ENCODE data around the gene ZG16. TPM values are rescaled to one million over a fixed set of nuclear protein-coding genes. Genes with fewer than 3 reads are reported as not detected.
A peak's percentile ranks its signal among the peaks of the same experiment; 100 is the strongest.

Gene ZG16
- polyA plus RNA-seq, 1 donor (not counting 4 experiments of a cell fraction or from before 2014, with no cell fraction given): not detected

DNA sequence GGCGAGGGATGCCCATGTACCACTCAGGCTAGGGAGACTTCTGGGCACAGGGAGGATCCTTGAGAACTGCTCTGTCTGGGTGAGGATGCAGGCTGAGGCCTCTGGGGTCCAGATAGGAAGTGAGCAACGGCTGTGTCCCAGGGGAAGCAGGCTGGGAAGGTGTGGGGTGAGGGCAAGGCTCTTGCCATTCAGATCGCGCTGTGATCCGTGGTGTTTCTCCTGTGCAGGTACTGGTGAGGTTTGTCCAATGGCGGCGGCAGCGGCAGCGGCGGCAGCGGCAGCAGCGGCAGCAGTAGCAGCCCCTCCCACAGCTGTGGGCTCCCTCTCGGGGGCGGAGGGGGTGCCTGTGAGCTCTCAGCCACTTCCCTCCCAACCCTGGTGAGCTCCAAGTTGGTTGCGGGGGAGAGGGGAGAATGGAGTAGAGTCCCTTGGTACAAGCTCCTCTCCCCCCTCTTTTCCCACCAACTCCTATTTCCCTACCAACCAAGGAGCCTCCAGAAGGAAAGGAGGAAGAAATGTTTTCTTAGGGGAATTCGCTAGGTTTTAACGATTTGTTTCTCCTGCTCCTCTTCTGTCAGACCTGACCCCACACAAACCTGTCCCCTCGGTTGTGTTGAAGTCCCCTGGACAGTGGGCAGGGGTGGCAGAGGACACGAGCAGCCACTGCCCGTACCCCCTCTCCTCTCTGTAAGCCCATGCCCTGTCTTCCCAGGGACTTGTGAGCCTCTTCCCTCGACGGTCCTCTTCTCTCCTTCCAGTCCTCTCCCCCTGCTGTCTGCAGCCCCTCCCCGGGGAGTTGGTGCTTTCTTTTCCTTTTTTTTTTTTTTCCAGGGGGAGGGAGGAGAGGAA is 32.0 kb downstream of the ZG16 start:
- H3K4me1 ChIP-seq (ENCODE audit: control insufficient read depth, extremely low read depth, insufficient read depth, low read length): peaks cover 30% of the 10 kb centered on the region
- H3K9me3 ChIP-seq (ENCODE audit: control insufficient read depth, low read depth, low read length): no peaks in the 10 kb centered on the region
- dilution Hi-C loops (cut with MboI; ENCODE audit: extremely low pct_ligation_motif_present, low sequenced_read_pairs): no loop called here
- peaks cover 22% of the 10 kb centered on the region for H3K79me2 ChIP-seq (ENCODE audit: control insufficient read depth, insufficient read depth, low read length)
- no peak for FAIRE-seq
- H3K27ac ChIP-seq (ENCODE audit: control insufficient read depth, insufficient read depth, low read length): no peak overlapping the region
- H3K27me3 ChIP-seq (ENCODE audit: control insufficient read depth, extremely low read depth, insufficient read depth, low read length): peaks cover 15% of the 10 kb centered on the region
- no peak for DNase-seq (ENCODE audit: low read depth, low spot score)
- no peak overlapping the region for H2AFZ ChIP-seq (ENCODE audit: control insufficient read depth, low read length)
- H3K4me2 ChIP-seq (ENCODE audit: control insufficient read depth, extremely low read depth, insufficient read depth, low read depth, low read length): no peak overlapping the region
- H3K4me3 ChIP-seq (ENCODE audit: control insufficient read depth in 2 of 3, extremely low read depth in 1 of 3, insufficient read depth in 2 of 3, low read depth in 1 of 3, low read length in 3 of 3): no peak overlapping the region
- TF ChIP-seq EZH2 (IDR thresholded peaks at IDR 0.05; ENCODE audit: low read length) (no peak), CTCF (optimal IDR thresholded peaks at IDR 0.05 in 1 of 3, IDR thresholded peaks at IDR 0.05 in 1 of 3, conservative IDR thresholded peaks at IDR 0.05 in 1 of 3; ENCODE audit: extremely low read depth in 1 of 3, insufficient read depth in 2 of 3, low read length in 3 of 3) (no peak)
- H4K20me1 ChIP-seq (ENCODE audit: control insufficient read depth, extremely low read depth, insufficient read depth, low read length): no peaks in the 10 kb centered on the region
- peak overlapping the region; percentile 47 for H3K9ac ChIP-seq (ENCODE audit: control insufficient read depth, extremely low read depth, insufficient read depth, low read length)
- H3K36me3 ChIP-seq (ENCODE audit: control insufficient read depth in 2 of 2, extremely low read depth in 1 of 2, insufficient read depth in 2 of 2, low read length in 2 of 2): peaks cover 5 to 9% of the 10 kb centered on the region in 2 experiments
- H3K9me1 ChIP-seq (ENCODE audit: control insufficient read depth, extremely low read depth, insufficient read depth, low read length): peaks cover 2% of the 10 kb centered on the region

DNA sequence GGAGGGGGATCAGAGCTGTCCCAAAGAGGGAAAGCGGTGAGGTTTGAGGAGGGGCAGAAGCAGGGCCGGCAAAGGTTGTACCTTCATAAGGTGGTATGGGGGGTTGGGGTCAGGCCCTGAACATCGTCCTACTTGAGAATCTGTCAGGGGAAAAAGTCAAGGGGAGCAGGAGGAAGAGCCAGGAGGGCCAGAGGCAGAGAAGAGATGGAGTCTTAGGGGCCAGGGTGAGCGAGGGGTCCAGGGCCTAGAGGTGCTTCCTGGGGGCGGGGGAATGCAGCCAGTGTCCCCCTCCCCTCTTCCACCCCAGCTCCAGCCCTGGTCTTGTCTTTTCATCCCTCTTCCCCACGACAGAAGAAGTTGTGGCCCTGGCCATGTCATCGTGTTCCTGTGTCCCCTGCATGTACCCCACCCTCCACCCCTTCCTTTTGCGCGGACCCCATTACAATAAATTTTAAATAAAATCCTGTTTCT is 32.7 kb downstream of the ZG16 start:
- dilution Hi-C loops (cut with MboI; ENCODE audit: extremely low pct_ligation_motif_present, low sequenced_read_pairs): no loop called here
- H3K4me1 ChIP-seq (ENCODE audit: control insufficient read depth, extremely low read depth, insufficient read depth, low read length): peaks cover 34% of the 10 kb centered on the region
- peak overlapping the region; percentile 47 for H3K9ac ChIP-seq (ENCODE audit: control insufficient read depth, extremely low read depth, insufficient read depth, low read length)

More for the DNA sequence above, 32.7 kb downstream of the ZG16 start:
- DNase-seq (ENCODE audit: low read depth, low spot score) (no peak), FAIRE-seq (no peak)
- H2AFZ ChIP-seq (ENCODE audit: control insufficient read depth, low read length): no peak overlapping the region
- peaks cover 15% of the 10 kb centered on the region for H3K27me3 ChIP-seq (ENCODE audit: control insufficient read depth, extremely low read depth, insufficient read depth, low read length)
- peaks cover 2% of the 10 kb centered on the region for H3K9me1 ChIP-seq (ENCODE audit: control insufficient read depth, extremely low read depth, insufficient read depth, low read length)
- H3K4me2 ChIP-seq (ENCODE audit: control insufficient read depth, extremely low read depth, insufficient read depth, low read depth, low read length): peak overlapping the region; percentile 94
- H3K27ac ChIP-seq (ENCODE audit: control insufficient read depth, insufficient read depth, low read length): peak overlapping the region; percentile 14
- H3K4me3 ChIP-seq (ENCODE audit: control insufficient read depth in 2 of 3, extremely low read depth in 1 of 3, insufficient read depth in 2 of 3, low read depth in 1 of 3, low read length in 3 of 3): peak overlapping the region in 2 of 3 experiments; percentile 53 to 72
- H4K20me1 ChIP-seq (ENCODE audit: control insufficient read depth, extremely low read depth, insufficient read depth, low read length): no peaks in the 10 kb centered on the region
- peaks cover 5 to 9% of the 10 kb centered on the region in 2 experiments for H3K36me3 ChIP-seq (ENCODE audit: control insufficient read depth in 2 of 2, extremely low read depth in 1 of 2, insufficient read depth in 2 of 2, low read length in 2 of 2)
- TF ChIP-seq EZH2 (IDR thresholded peaks at IDR 0.05; ENCODE audit: low read length): no peak
- TF ChIP-seq CTCF (optimal IDR thresholded peaks at IDR 0.05 in 1 of 3, IDR thresholded peaks at IDR 0.05 in 1 of 3, conservative IDR thresholded peaks at IDR 0.05 in 1 of 3; ENCODE audit: extremely low read depth in 1 of 3, insufficient read depth in 2 of 3, low read length in 3 of 3): no peak
- H3K79me2 ChIP-seq (ENCODE audit: control insufficient read depth, insufficient read depth, low read length): peaks cover 22% of the 10 kb centered on the region
- H3K9me3 ChIP-seq (ENCODE audit: control insufficient read depth, low read depth, low read length): no peaks in the 10 kb centered on the region
